ENCODE measurements around the gene ZNF124. TPM values are rescaled to one million over a fixed set of nuclear protein-coding genes. Genes with fewer than 3 reads are reported as not detected.

Gene ZNF124
- total RNA-seq, 1 experiment from 2014 or later: 22.2 TPM

DNA sequence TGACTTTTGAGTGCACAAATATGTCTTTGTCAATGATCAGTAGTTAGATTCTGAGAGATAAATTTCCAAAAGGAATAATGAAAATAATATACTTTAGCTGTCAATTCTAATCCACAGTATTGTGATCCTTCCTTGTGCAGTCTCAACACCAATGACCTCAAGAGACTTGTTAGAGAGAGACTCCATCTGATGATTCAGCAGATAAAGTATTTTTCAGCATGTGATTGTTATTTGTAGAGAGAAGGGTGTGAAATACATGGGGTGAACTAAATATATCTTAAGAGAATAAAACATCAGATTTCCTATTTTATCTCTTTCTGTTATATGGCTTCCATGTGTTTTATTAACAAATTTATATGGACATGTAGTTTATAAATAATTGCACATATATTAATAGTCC lies 5.9 kb upstream of the ZNF124 start:
- no peaks in the 10 kb centered on the region for H4K20me1 ChIP-seq (ENCODE audit: low read length)
- no peaks in the 10 kb centered on the region for H3K9me3 ChIP-seq (ENCODE audit: low read length)
- no peaks in the 10 kb centered on the region for H3F3A ChIP-seq (ENCODE audit: low read length, unreplicated experiment)
- no TSS peak for BruUV-seq (replicated peaks)
- TF ChIP-seq EZH2phosphoT487 (IDR thresholded peaks at IDR 0.05; ENCODE audit: borderline replicate concordance, low read length) (no peak), EZH2 (IDR thresholded peaks at IDR 0.05; ENCODE audit: low read length, unreplicated experiment) (no peak)
- TF ChIP-seq, protein P1, sequence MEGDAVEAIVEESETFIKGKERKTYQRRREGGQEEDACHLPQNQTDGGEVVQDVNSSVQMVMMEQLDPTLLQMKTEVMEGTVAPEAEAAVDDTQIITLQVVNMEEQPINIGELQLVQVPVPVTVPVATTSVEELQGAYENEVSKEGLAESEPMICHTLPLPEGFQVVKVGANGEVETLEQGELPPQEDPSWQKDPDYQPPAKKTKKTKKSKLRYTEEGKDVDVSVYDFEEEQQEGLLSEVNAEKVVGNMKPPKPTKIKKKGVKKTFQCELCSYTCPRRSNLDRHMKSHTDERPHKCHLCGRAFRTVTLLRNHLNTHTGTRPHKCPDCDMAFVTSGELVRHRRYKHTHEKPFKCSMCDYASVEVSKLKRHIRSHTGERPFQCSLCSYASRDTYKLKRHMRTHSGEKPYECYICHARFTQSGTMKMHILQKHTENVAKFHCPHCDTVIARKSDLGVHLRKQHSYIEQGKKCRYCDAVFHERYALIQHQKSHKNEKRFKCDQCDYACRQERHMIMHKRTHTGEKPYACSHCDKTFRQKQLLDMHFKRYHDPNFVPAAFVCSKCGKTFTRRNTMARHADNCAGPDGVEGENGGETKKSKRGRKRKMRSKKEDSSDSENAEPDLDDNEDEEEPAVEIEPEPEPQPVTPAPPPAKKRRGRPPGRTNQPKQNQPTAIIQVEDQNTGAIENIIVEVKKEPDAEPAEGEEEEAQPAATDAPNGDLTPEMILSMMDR (conservative IDR thresholded peaks at IDR 0.05; ENCODE audit: low read depth, low read length): no peak
- ATAC-seq (no peak), DNase-seq (no peak)
- no peak overlapping the region for H3K4me2 ChIP-seq (ENCODE audit: low read length)
- no peak overlapping the region for H3K27ac ChIP-seq (ENCODE audit: low read length)
- H3K4me3 ChIP-seq (ENCODE audit: low read length): no peak overlapping the region
- H3K9ac ChIP-seq (ENCODE audit: low read length): no peak overlapping the region
- no peaks in the 10 kb centered on the region for H3K36me3 ChIP-seq (ENCODE audit: low read depth, low read length)
- no peaks in the 10 kb centered on the region for H3K4me1 ChIP-seq (ENCODE audit: insufficient read depth, low read length)
- H3K27me3 ChIP-seq (ENCODE audit: low read length): no peaks in the 10 kb centered on the region
- ChIA-PET CTCF (no interaction called here), POLR2A (ENCODE audit: unreplicated experiment) (no interaction called here)
- no peak overlapping the region for H2AFZ ChIP-seq (ENCODE audit: low read length)
- intact Hi-C loops (cut with micrococcal nuclease): no loop called here
- H3K9me2 ChIP-seq (replicated peaks; ENCODE audit: low read length): no peaks in the 10 kb centered on the region
- no peaks in the 10 kb centered on the region for H3K79me2 ChIP-seq (ENCODE audit: low read length)

DNA sequence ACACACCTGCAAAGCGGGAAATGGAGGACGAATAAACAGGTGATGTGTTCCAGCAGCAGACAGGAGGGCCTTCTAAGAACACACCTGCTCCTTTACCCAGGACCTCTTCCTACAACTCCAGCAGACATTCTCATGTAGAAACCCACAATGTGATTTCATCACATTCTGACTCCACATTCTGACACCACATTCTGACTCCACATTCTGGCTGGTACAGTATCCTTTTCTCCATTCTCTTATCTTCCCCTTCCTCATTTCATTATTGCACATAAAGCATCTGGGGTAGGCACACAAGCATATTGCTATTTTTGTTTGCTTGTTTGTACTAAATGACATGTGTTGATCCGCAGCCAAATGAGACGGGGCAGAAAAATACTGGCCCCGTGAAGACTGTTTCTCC lies 3.6 kb upstream of the ZNF124 start:
- intact Hi-C loops (cut with micrococcal nuclease): no loop called here
- Histone ChIP-seq H3K27ac (ENCODE audit: low read length) (no peak overlapping the region), H2AFZ (ENCODE audit: low read length) (no peak overlapping the region), H3K9me2 (replicated peaks; ENCODE audit: low read length) (no peaks in the 10 kb centered on the region), H3K36me3 (ENCODE audit: low read depth, low read length) (no peaks in the 10 kb centered on the region), H3K4me3 (ENCODE audit: low read length) (no peak overlapping the region), H3K4me2 (ENCODE audit: low read length) (no peak overlapping the region), H4K20me1 (ENCODE audit: low read length) (no peaks in the 10 kb centered on the region), H3K4me1 (ENCODE audit: insufficient read depth, low read length) (no peaks in the 10 kb centered on the region), H3K9me3 (ENCODE audit: low read length) (no peaks in the 10 kb centered on the region), H3F3A (ENCODE audit: low read length, unreplicated experiment) (no peaks in the 10 kb centered on the region), H3K9ac (ENCODE audit: low read length) (no peak overlapping the region), H3K27me3 (ENCODE audit: low read length) (no peaks in the 10 kb centered on the region), H3K79me2 (ENCODE audit: low read length) (peaks cover 2% of the 10 kb centered on the region)
- POLR2A ChIA-PET (ENCODE audit: unreplicated experiment): no interaction called here
- ATAC-seq (no peak), DNase-seq (no peak)
- CTCF ChIA-PET: no interaction called here
- TF ChIP-seq EZH2 (IDR thresholded peaks at IDR 0.05; ENCODE audit: low read length, unreplicated experiment) (no peak), EZH2phosphoT487 (IDR thresholded peaks at IDR 0.05; ENCODE audit: borderline replicate concordance, low read length) (no peak)
- TF ChIP-seq, protein P1 (conservative IDR thresholded peaks at IDR 0.05; ENCODE audit: low read depth, low read length): no peak
- BruUV-seq (replicated peaks): no TSS peak

DNA sequence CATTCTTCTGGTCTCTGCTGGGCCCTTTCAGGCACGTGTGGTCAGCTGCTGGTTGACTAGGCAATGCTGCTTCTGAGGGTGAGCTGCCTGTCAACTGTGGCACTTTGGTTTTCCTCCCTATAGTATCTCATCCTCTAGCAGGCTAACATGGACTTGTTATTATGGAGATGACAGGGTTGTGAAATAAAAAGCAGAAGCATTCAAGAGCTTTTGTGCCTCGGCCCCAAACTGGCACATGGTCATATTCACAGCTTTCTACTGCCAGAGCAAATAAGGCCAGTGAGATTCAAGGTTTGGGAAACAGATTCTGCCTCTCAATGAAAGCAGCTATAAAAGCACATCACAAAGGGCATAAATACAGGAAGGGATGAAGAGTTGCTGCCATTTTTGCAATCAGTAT lies 1.6 kb upstream of the ZNF124 start:
- Histone ChIP-seq H3K27me3 (ENCODE audit: low read length) (no peaks in the 10 kb centered on the region), H4K20me1 (ENCODE audit: low read length) (peaks cover 7% of the 10 kb centered on the region), H2AFZ (ENCODE audit: low read length) (no peak overlapping the region), H3K9me3 (ENCODE audit: low read length) (no peaks in the 10 kb centered on the region), H3K4me1 (ENCODE audit: insufficient read depth, low read length) (no peaks in the 10 kb centered on the region), H3F3A (ENCODE audit: low read length, unreplicated experiment) (no peaks in the 10 kb centered on the region), H3K4me2 (ENCODE audit: low read length) (no peak overlapping the region), H3K9me2 (replicated peaks; ENCODE audit: low read length) (no peaks in the 10 kb centered on the region), H3K79me2 (ENCODE audit: low read length) (peaks cover 17% of the 10 kb centered on the region), H3K36me3 (ENCODE audit: low read depth, low read length) (peaks cover 8% of the 10 kb centered on the region), H3K27ac (ENCODE audit: low read length) (no peak overlapping the region), H3K9ac (ENCODE audit: low read length) (no peak overlapping the region), H3K4me3 (ENCODE audit: low read length) (no peak overlapping the region)
- ChIA-PET POLR2A (ENCODE audit: unreplicated experiment) (no interaction called here), CTCF (no interaction called here)
- BruUV-seq (replicated peaks): no TSS peak
- no peak for ATAC-seq
- DNase-seq: no peak
- intact Hi-C loops (cut with micrococcal nuclease): no loop called here
- TF ChIP-seq EZH2phosphoT487 (IDR thresholded peaks at IDR 0.05; ENCODE audit: borderline replicate concordance, low read length) (no peak), EZH2 (IDR thresholded peaks at IDR 0.05; ENCODE audit: low read length, unreplicated experiment) (no peak)
- TF ChIP-seq, protein P1 (conservative IDR thresholded peaks at IDR 0.05; ENCODE audit: low read depth, low read length): no peak

Data from PC-3 (cell line).